HCT116 (cell line): Measurements from ENCODE around the gene SYTL3. TPM values are rescaled to one million over a fixed set of nuclear protein-coding genes. Genes with fewer than 3 reads are reported as not detected.

Experiments used
- ATAC-seq: fragments of 200-7000 bp; cut with Tn5 transposase; 2 replicates; pipeline ENCODE4 v1.9.1; 2020; ENCODE audit warnings: mild to moderate bottlenecking, moderate library complexity
- BruUV-seq: library from RNA; stranded (reverse); fragments of 400-500 nt; replicated peaks from 2 replicates; lab custom pipeline; 2021; lab: Mats Ljungman, UMichigan
- CTCF ChIA-PET: fragments of 300-600 bp; sonication (Branson Sonifier 250); formaldehyde crosslinking; loops from one replicate; lab custom pipeline; 2021; ENCODE audit warnings: antibody characterized with exemption; lab: Charles Lee
- POLR2A ChIA-PET: fragments of 300-600, 350-600 bp; sonication (Branson Sonifier 250); formaldehyde crosslinking; loops from one replicate; lab custom pipeline; 2021; ENCODE audit warnings: antibody characterized with exemption; lab: Charles Lee
- RAD21 ChIA-PET, 2 experiments: fragments of 300-600 bp; sonication (Branson Sonifier 250); formaldehyde crosslinking; loops; one replicate each; lab custom pipeline; 2023; ENCODE audit warnings: low total read pairs in 2 of 2; ENCODE audit not compliant: uncharacterized antibody in 2 of 2, unreplicated experiment in 2 of 2, low non-redundant PET in 1 of 2; lab: Charles Lee
- DNase-seq: peaks from one replicate; pipeline ENCODE4 v3.0.0-alpha.2; 2010; ENCODE audit warnings: low read depth, low spot score
- H2AFZ ChIP-seq: fragments of 200-600 bp; shearing (Covaris generic), sonication (generic); 2 replicates; pipeline ENCODE4 v1.6.1; 2017; ENCODE audit warnings: low read depth, mixed run types, mixed read lengths, antibody characterized with exemption, low read length; ENCODE audit not compliant: poor library complexity, severe bottlenecking
- H3K27ac ChIP-seq: 2 replicates; pipeline ENCODE4 v1.5.1; 2012; ENCODE audit warnings: low read depth, low read length
- H3K27me3 ChIP-seq: fragments of 200-600 bp; sonication (generic); 2 replicates; pipeline ENCODE4 v1.6.1; 2016; ENCODE audit warnings: mixed run types, low read length, mixed read lengths; ENCODE audit not compliant: insufficient read depth
- H3K36me3 ChIP-seq, 2 experiments: fragments of 200-500 bp in 1 of 2; fragments of 200-600 bp in 1 of 2; sonication (Bioruptor generic) in 1 of 2; sonication (generic) in 1 of 2; 2 replicates each; pipeline versions ENCODE4 v1.5.1 to v1.6.1; 2014 to 2016; ENCODE audit warnings: low read length in 2 of 2, inconsistent platforms in 1 of 2, mixed read lengths in 1 of 2, mixed run types in 1 of 2; ENCODE audit not compliant: insufficient read depth in 2 of 2, control insufficient read depth in 1 of 2
- H3K4me1 ChIP-seq, 2 experiments: fragments of 200-600 bp in 1 of 2; sonication (generic) in 1 of 2; 2 replicates each; pipeline versions ENCODE4 v1.5.1 to v1.6.1; 2012 to 2017; ENCODE audit warnings: low read length in 2 of 2, inconsistent platforms in 1 of 2, mild to moderate bottlenecking in 1 of 2, mixed read lengths in 1 of 2, mixed run types in 1 of 2, moderate library complexity in 1 of 2; ENCODE audit not compliant: insufficient read depth in 2 of 2, control insufficient read depth in 1 of 2
- H3K4me2 ChIP-seq: fragments of 200-600 bp; sonication (generic); 2 replicates; pipeline ENCODE4 v1.6.1; 2017; ENCODE audit warnings: mixed run types, low read length, mixed read lengths
- H3K4me3 ChIP-seq, 2 experiments: fragments of 200-600 bp in 1 of 2; sonication (generic) in 1 of 2; replicated peaks in 1 of 2; 2 replicates each; pipeline ENCODE4 v1.5.1; 2011 to 2016; ENCODE audit warnings: low read length in 2 of 2, control low read depth in 1 of 2, low read depth in 1 of 2, mild to moderate bottlenecking in 1 of 2, mixed read lengths in 1 of 2, mixed run types in 1 of 2
- H3K79me2 ChIP-seq: fragments of 200-600 bp; sonication (generic); 2 replicates; pipeline ENCODE4 v1.6.1; 2017; ENCODE audit warnings: mild to moderate bottlenecking, mixed run types, low read length, moderate library complexity, mixed read lengths; ENCODE audit not compliant: insufficient read depth
- H3K9ac ChIP-seq: fragments of 200-600 bp; sonication (generic); 2 replicates; pipeline ENCODE4 v1.6.1; 2016; ENCODE audit warnings: low read length, mixed read lengths
- H3K9me2 ChIP-seq: fragments of 200-600 bp; sonication (generic), shearing (Covaris generic); 2 replicates; pipeline ENCODE4 v1.6.1; 2017; ENCODE audit warnings: mixed run types, mild to moderate bottlenecking, moderate library complexity; ENCODE audit not compliant: insufficient read depth
- H3K9me3 ChIP-seq, 2 experiments: fragments of 200-500 bp in 1 of 2; fragments of 200-600 bp in 1 of 2; sonication (Bioruptor generic) in 1 of 2; sonication (generic) in 1 of 2; 2 replicates each; pipeline ENCODE4 v1.6.1; 2014 to 2017; ENCODE audit warnings: low read length in 2 of 2, mixed read lengths in 2 of 2, inconsistent platforms in 1 of 2, low read depth in 1 of 2, mild to moderate bottlenecking in 1 of 2, mixed run types in 1 of 2, moderate library complexity in 1 of 2; ENCODE audit not compliant: control insufficient read depth in 1 of 2, insufficient read depth in 1 of 2
- H4K20me1 ChIP-seq: fragments of 200-600 bp; sonication (generic), shearing (Covaris generic); 2 replicates; pipeline ENCODE4 v1.6.1; 2017; ENCODE audit warnings: mixed run types, mild to moderate bottlenecking, moderate library complexity; ENCODE audit not compliant: insufficient read depth
- ATF3 ChIP-seq: IDR thresholded peaks from 2 replicates; pipeline ENCODE4 v1.6.1; 2012
- CEBPB ChIP-seq: IDR thresholded peaks from 2 replicates; pipeline ENCODE4 v1.6.1; 2012; ENCODE audit warnings: low read depth
- POLR2A ChIP-seq: IDR thresholded peaks from 2 replicates; pipeline ENCODE4 v1.7.0; 2011; ENCODE audit warnings: borderline replicate concordance; ENCODE audit not compliant: insufficient read depth, insufficient read length; ENCODE audit errors: extremely low read depth
- REST ChIP-seq: IDR thresholded peaks from 2 replicates; pipeline ENCODE4 v1.6.1; 2012; ENCODE audit warnings: low read depth
- ZFX ChIP-seq: fragments of 450-650 bp; IDR thresholded peaks from 2 replicates; pipeline ENCODE4 v1.6.1; 2017
- intact Hi-C: fragments of 100-400 bp; cut with micrococcal nuclease; formaldehyde crosslinking; loops from 2 replicates; pipeline ENCODE4 v1.10.0; 2022
- total RNA-seq: library from RNA; stranded (reverse); gene quantifications from one replicate; pipeline ENCODE4 v1.2.1, GENCODE V29; 2021; ENCODE audit not compliant: unreplicated experiment

The SYTL3 gene
- total RNA-seq, 1 experiment from 2014 or later: 55.3 TPM

GRCh38 chr6:158611039-158611438 is 38.8 kb upstream of the SYTL3 start:
- no peak for TF ChIP-seq CEBPB
- TF ChIP-seq REST: no peak
- no peak for TF ChIP-seq ZFX
- TF ChIP-seq ATF3: no peak
- TF ChIP-seq POLR2A: no peak
- no peak overlapping the region for H3K4me2 ChIP-seq
- no peak overlapping the region for H3K9ac ChIP-seq
- no peaks in the 10 kb centered on the region for H3K9me3 ChIP-seq
- H3K36me3 ChIP-seq: peaks cover 25 to 55% of the 10 kb centered on the region in 2 experiments; a peak in 3 of 4 replicates
- DNase-seq (no peak), ATAC-seq (no peak)
- intact Hi-C loops: no loop called here
- POLR2A ChIA-PET: no interaction called here
- RAD21 ChIA-PET: no interaction called here
- H3K4me3 ChIP-seq: no peak overlapping the region
- peaks cover 5% of the 10 kb centered on the region; the same call in 1 of the 2 replicates for H4K20me1 ChIP-seq
- H3K9me2 ChIP-seq: no peaks in the 10 kb centered on the region
- CTCF ChIA-PET: interaction anchor here (1.2 kb wide), 1 partner anchor 390 kb away, joined by 3 read pairs; no protein-coding TSS in a partner anchor
- no peak overlapping the region for H3K27ac ChIP-seq
- H3K27me3 ChIP-seq: no peaks in the 10 kb centered on the region
- BruUV-seq: no TSS peak
- no peak overlapping the region for H2AFZ ChIP-seq
- H3K79me2 ChIP-seq: peaks cover 17% of the 10 kb centered on the region
- peaks cover 0 to 5% of the 10 kb centered on the region in 2 experiments; a peak in 1 of 4 replicates for H3K4me1 ChIP-seq
